Hematopoietic multipotent progenitor cell treated with erythropoietin and hydrocortisone succinate and interleukin-3 and kit ligand, for 4 days (in vitro differentiated cells): ENCODE measurements around the gene RNF6.
"Not testable (repeated sequence)": the region's sequence is repeated elsewhere in the genome, so short reads cannot be mapped to it uniquely, and the experiment has no call there.

Source experiments
- DNase-seq: peaks from one replicate; pipeline ENCODE4 v3.0.0-alpha.2; 2015

The RNF6 gene

GRCh38 chr13:26221721-26222519, at the start of gene RNF6:
RNF6 (minus strand) TSS chr13:26222314; CDS start chr13:26219649, 2,665 bp downstream.
- peak; percentile 99 for DNase-seq

- no peak for DNase-seq
These were observed 48.6 kb upstream of the RNF6 start for GRCh38 chr13:26270707-26271106.

GRCh38 chr13:26266311-26266710, 44.2 kb upstream of the RNF6 start:
- no peak for DNase-seq

DNA sequence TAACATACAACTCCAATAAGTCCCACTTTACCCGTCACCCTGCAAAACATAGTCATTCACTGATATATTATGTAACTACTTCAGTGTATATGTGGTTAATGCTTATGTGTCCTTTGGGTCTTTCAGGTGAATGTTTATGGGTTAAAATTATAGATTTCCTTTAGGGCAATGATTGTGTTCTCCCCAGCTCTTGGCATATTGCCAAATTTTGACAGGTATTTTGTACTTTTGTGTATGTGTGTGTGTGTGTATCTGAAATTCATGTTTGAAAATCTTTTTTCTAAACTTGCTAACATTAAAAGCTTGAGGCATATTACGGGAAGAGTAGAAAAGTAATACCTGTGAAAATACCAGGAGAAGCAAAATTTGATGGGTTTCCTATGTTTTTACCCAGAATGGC, 40.0 kb upstream of the RNF6 start:
- DNase-seq: no peak

GRCh38 chr13:26259634-26260033, 37.5 kb upstream of the RNF6 start:
- no peak for DNase-seq

DNA sequence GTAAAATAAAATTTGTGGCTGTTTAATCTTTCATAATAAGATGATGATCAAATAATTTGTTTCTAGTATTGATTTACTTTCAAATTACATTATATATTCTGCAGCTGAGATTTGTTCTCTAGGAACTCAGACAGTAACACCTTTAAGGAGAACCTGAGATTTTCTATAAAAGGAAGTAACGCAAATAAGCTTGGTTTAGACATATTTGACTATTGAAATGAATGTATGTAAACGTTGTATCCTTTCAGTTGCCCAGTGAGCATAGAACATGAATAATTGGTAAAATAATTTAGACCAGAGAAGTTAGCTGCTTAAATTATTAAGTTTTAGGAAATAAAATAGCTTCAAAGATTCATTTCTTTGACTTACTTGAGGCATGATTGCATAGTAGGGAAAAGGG, 34.9 kb upstream of the RNF6 start:
- no peak for DNase-seq

DNA sequence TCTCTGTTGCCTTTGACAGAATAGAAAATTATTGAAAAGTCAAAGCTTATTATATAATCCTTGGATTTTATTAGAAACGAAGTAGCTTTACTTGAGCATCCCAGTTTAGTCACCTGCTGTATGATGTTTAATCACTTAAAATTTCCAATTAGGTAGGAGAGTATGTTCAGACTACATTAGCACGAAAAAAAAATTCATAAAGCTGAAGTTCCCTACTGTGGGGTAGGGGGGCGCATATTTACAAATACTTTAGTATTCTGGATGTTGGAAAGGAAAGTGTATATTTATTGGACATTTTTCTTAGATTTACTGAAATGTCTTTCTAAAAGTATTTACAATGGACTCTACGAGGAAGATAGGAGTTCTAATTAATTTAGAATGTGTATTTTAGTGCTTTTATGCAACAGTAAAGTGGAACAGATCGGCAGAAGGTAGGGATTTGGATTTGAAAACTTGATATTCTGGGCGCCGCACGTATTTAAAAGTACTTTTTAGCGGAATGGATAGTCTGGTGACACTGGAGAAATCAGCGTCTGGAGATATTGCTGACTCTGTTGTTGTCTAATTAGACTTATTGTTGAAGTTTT, 33.7 kb upstream of the RNF6 start:
- DNase-seq: peak; percentile 69

GRCh38 chr13:26255115-26255514, 33.0 kb upstream of the RNF6 start:
- DNase-seq: peak; percentile 10

GRCh38 chr13:26254583-26255111, 32.5 kb upstream of the RNF6 start:
- DNase-seq: peak; percentile 65

GRCh38 chr13:26253787-26254582, 31.9 kb upstream of the RNF6 start, which contains the start of gene CDK8:
CDK8 (plus strand) TSS chr13:26254129; CDS start chr13:26254642, 513 bp downstream.
- DNase-seq: peak; percentile 95

- no peak for DNase-seq
These were observed 31.2 kb upstream of the RNF6 start for GRCh38 chr13:26253262-26253786.

DNA sequence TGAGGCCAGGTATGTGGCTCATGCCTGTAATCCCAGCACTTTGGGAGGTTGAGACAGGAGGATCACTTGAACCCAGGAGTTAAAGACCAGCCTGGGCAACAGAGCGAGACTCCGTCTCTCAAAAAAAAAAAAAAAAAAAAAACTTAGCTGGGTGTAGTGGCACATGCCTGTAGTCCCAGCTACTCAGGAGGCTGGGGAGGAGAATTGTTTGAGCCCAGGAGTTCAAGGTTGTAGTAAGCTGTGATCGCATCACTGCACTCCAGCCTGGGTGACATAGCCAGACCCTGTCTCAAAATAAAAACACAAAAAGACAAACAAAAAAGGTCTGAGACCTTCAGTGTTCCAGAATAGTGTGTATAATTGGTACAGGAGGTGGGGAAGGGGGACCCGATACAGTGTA, 29.9 kb upstream of the RNF6 start:
- DNase-seq: not testable (repeated sequence)

DNA sequence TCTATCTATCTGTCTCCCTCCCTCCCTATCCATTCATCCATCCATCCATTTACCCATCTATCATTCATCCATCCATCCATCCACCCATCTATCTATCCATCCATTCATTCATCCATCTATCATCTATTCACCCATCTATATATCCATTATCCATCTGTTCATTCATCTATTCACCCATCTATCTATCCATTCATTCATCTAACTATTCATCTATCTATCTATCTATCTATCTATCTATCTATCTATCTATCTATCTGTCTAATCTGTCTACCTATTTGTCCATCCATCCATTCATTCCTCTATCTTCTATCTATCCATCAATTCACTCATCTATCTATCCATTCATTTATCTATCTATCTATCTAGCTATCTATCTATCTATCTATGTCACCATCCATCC, 27.4 kb upstream of the RNF6 start:
- DNase-seq: no peak

DNA sequence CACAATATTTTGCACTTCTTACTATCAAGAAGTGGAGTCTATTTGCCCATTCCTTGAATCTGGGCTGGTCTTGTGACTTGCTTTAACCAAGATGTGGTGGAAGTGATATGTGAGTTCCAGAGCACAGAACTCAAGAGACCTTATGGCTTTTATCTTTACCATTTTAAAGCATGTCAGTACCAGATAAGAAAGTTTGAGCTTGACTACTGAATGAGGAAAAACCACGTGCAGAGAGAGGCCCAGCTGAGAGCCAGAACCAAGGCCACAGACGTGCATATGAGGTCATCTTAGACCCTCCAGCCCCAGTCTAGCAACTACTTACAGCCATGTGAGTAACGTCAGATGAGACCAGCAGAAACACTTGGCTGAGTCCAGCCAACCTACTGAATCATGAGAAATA, 25.5 kb upstream of the RNF6 start:
- DNase-seq: peak; percentile 91

DNA sequence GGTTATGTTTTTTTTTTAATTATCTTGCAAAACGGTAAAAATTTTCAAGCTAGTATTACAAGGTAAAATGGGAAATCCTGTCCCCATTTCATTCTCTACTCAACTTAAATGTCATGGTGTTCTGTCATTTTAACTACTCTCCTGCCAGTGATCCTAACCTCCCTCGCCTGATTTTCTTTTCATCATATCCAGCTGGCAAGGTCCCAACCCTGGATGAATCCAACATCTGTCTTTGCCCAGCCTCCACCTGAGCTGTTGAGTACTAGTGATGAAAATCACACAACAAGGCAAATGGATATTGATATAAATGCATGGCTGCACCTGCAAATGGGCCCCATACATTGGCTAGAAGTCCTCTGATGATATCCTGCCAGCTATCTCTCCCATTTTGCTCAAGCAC, 24.9 kb upstream of the RNF6 start:
- DNase-seq: no peak

DNA sequence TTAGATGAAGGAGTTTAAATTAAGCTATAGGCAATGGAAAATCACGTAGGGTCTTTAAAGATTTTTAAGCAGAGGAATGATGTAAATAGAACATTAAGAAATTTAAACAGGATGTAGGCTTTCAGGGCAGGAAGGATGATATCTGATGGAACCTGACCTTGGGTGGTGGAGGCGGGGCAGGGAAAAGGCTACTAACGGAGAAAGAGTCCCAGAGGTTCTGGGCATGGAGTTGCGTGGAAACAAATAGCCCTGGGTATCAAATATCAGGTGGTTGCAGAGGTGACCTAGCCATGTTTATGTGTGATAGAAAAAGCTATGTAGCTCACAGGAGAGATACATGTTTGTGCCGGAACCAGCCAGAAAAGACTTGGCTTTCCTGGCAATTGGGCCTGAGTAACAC, 24.0 kb upstream of the RNF6 start:
- no peak for DNase-seq

- no peak for DNase-seq
These were observed 14.2 kb upstream of the RNF6 start for GRCh38 chr13:26236296-26236695.

GRCh38 chr13:26230703-26231102, 8.6 kb upstream of the RNF6 start:
- no peak for DNase-seq

- DNase-seq: no peak
These were observed 7.0 kb upstream of the RNF6 start for GRCh38 chr13:26229080-26229615.

- no peak for DNase-seq
These were observed 6.0 kb upstream of the RNF6 start for GRCh38 chr13:26228096-26228495.

DNA sequence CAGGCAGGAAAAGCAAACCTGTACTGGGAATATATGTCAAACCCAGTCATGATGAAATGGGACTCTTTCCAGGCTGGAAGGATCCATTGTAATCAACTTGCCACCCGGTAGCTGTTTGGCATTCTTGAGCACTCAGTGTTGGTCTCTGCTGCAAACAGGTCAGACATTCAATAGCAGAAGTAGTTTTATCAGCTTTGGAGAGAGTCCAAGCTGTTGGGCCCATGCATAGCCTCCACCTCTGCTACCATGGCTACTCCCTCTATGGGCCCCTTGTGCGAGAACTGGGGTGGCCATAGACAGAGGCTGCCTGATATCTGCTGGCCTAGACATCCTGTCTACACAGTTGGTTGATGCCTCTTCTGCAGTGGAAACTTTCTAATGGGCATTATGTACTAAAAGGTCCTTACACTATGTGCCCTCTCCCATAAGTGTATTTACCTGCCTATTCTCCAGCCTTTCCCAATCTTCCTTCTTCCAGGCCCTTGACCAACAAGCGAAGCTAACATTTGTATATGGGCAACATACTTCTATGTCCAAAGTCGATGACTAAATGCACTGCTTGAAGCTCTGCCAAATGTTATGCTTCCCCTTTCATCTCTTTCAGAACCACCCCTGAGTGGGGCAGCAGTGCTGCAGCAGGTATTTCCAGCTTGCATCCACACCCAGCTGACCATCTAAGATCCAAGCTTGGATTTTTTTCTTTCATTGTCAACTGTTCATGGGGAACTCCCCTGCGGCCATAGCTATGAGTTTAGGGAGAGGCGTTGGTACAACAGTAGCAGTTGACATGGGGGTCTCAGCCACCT, 5.3 kb upstream of the RNF6 start:
- peak; percentile 62 for DNase-seq
